GM12878 (cell line): ENCODE measurements around the gene PAXX. TPM values are rescaled to one million over a fixed set of nuclear protein-coding genes. Genes with fewer than 3 reads are reported as not detected.

Experiments
- ATAC-seq: fragments of 200-7000 bp; cut with Tn5 transposase; 3 replicates; pipeline ENCODE4 v1.9.1; 2020; ENCODE audit warnings: mild to moderate bottlenecking, moderate library complexity
- BruUV-seq: library from RNA; stranded (reverse); fragments of 400-500 nt; replicated peaks from 2 replicates; lab custom pipeline; 2021; lab: Mats Ljungman, UMichigan
- CTCF ChIA-PET: fragments of 300-600 bp; sonication (Branson Sonifier 250); formaldehyde crosslinking; extraction: SDS; loops from one replicate; lab custom pipeline; 2021; ENCODE audit warnings: inconsistent platforms; lab: Yijun Ruan, JAX
- POLR2A ChIA-PET: fragments of 350-600 bp; formaldehyde crosslinking; extraction: SDS; loops from one replicate; lab custom pipeline; 2021; ENCODE audit warnings: inconsistent platforms; lab: Charles Lee
- RAD21 ChIA-PET: fragments of 300-600 bp; sonication (Branson Sonifier 250); formaldehyde crosslinking; loops from one replicate; lab custom pipeline; 2023; ENCODE audit warnings: antibody characterized with exemption; ENCODE audit not compliant: unreplicated experiment; lab: Charles Lee
- SMC1A ChIA-PET: fragments of 300-600 bp; sonication (Branson Sonifier 250); formaldehyde crosslinking; loops from one replicate; lab custom pipeline; 2023; ENCODE audit not compliant: unreplicated experiment, uncharacterized antibody; lab: Charles Lee
- DNase-seq: peaks from one replicate; pipeline ENCODE4 v3.0.0-alpha.2; 2011; ENCODE audit warnings: low read depth, low spot score
- FAIRE-seq: peaks from 3 replicates; lab custom pipeline; 2011; peaks lifted over from hg19 to GRCh38; lab: Jason Lieb, UNC
- H2AFZ ChIP-seq: 2 replicates; pipeline ENCODE4 v1.6.0; 2011; ENCODE audit warnings: low read depth, low read length, control low read depth; ENCODE audit not compliant: control insufficient read depth
- H3K27ac ChIP-seq: 2 replicates; pipeline ENCODE4 v1.5.1; 2011; ENCODE audit warnings: control low read depth; ENCODE audit not compliant: control insufficient read depth, insufficient read depth
- H3K27me3 ChIP-seq, 2 experiments: replicated peaks in 1 of 2; 2 replicates each; pipeline versions ENCODE4 v1.6.0 to v1.6.1; 2011; ENCODE audit warnings: low read length in 1 of 2; ENCODE audit not compliant: control insufficient read depth in 2 of 2, insufficient read depth in 2 of 2
- H3K36me3 ChIP-seq, 2 experiments: 2 replicates each; pipeline ENCODE4 v1.5.1; 2011; ENCODE audit warnings: low read length in 1 of 2; ENCODE audit not compliant: control insufficient read depth in 2 of 2, insufficient read depth in 2 of 2
- H3K4me1 ChIP-seq: 2 replicates; pipeline ENCODE4 v1.6.1; 2011; ENCODE audit warnings: mild to moderate bottlenecking, low read length, moderate library complexity, mixed read lengths; ENCODE audit not compliant: control insufficient read depth, insufficient read depth
- H3K4me2 ChIP-seq: 2 replicates; pipeline ENCODE4 v1.6.0; 2011; ENCODE audit warnings: control low read depth; ENCODE audit not compliant: control insufficient read depth, insufficient read depth
- H3K4me3 ChIP-seq: fragments of 200-600 bp; sonication (generic); 2 replicates; pipeline ENCODE4 v1.5.1; 2016
- H3K79me2 ChIP-seq: 2 replicates; pipeline ENCODE4 v1.6.0; 2011; ENCODE audit warnings: low read length; ENCODE audit not compliant: control insufficient read depth, insufficient read depth
- H3K9ac ChIP-seq: 2 replicates; pipeline ENCODE4 v1.8.0; 2011; ENCODE audit warnings: low read length, control low read depth, mixed read lengths; ENCODE audit not compliant: control insufficient read depth, insufficient read depth
- H3K9me3 ChIP-seq: replicated peaks from 3 replicates; pipeline ENCODE4 v1.5.1; 2011; ENCODE audit warnings: mild to moderate bottlenecking, low read length; ENCODE audit not compliant: control insufficient read depth, insufficient read depth
- H4K20me1 ChIP-seq: 2 replicates; pipeline ENCODE4 v1.6.0; 2011; ENCODE audit not compliant: control insufficient read depth, insufficient read depth
- BACH1 ChIP-seq: fragments of 450-650 bp; IDR thresholded peaks from 2 replicates; pipeline ENCODE4 v1.6.1; 2017; ENCODE audit warnings: mild to moderate bottlenecking, borderline replicate concordance
- DPF2 ChIP-seq: fragments of 450-650 bp; IDR thresholded peaks from 2 replicates; pipeline ENCODE4 v1.6.1; 2017; ENCODE audit warnings: mild to moderate bottlenecking
- NBN ChIP-seq: fragments of 450-650 bp; IDR thresholded peaks from 2 replicates; pipeline ENCODE4 v1.6.1; 2016
- NR2C2 ChIP-seq: IDR thresholded peaks from 2 replicates; pipeline ENCODE4 v1.6.1; 2011; ENCODE audit warnings: borderline replicate concordance, low read depth; ENCODE audit not compliant: control insufficient read depth, insufficient read length
- NR2F1 ChIP-seq: fragments of 450-650 bp; conservative IDR thresholded peaks from 2 replicates; pipeline ENCODE4 v1.6.1; 2017; ENCODE audit warnings: mild to moderate bottlenecking
- PKNOX1 ChIP-seq: fragments of 450-650 bp; IDR thresholded peaks from 2 replicates; pipeline ENCODE4 v1.6.1; 2016; ENCODE audit warnings: mild to moderate bottlenecking
- RAD51 ChIP-seq: fragments of 450-650 bp; IDR thresholded peaks from 2 replicates; pipeline ENCODE4 v1.6.1; 2016; ENCODE audit warnings: moderate library complexity, mild to moderate bottlenecking, inconsistent platforms
- USF1 ChIP-seq: IDR thresholded peaks from 2 replicates; pipeline ENCODE4 v1.6.1; 2011; ENCODE audit warnings: borderline replicate concordance, low read depth, mild to moderate bottlenecking, moderate library complexity, mixed read lengths, low read length; ENCODE audit not compliant: insufficient read depth; ENCODE audit errors: extremely low read length
- WGBS: methylation state at CpG from one replicate; pipeline ENCODE4 v1.1.6; 2016; ENCODE audit warnings: low lambda C conversion rate; ENCODE audit not compliant: insufficient replicate concordance, insufficient coverage; ENCODE audit errors: missing lambda C conversion rate; 5-methylcytosine and 5-hydroxymethylcytosine counted together
- in situ Hi-C: fragments of 300-500 bp; cut with MboI; formaldehyde crosslinking; loops from 9 replicates; pipeline ENCODE4 v1.14.3; 2018; ENCODE audit warnings: mixed read lengths
- intact Hi-C: fragments of 100-400 bp; cut with micrococcal nuclease; formaldehyde crosslinking; loops from one replicate; pipeline ENCODE4 v1.14.2; 2022; ENCODE audit not compliant: unreplicated experiment
- polyA plus RNA-seq, 11 experiments: library from polyadenylated mRNA; depleted of rRNA in 4 of 11; unstranded in 6 of 11; stranded (reverse) in 5 of 11; fragments of >200 nt; fragmentation: Nextera tagmentation in 4 of 11; fragmentation: Illumina TruSeq in 1 of 11; extraction: Ambion mirVana in 4 of 11; extraction: Trizol in 1 of 11; gene quantifications; 1 replicate in 1 of 11; 2 replicates in 10 of 11; pipeline versions ENCODE4 v1.2.1 to v1.2.3, GENCODE V29; 2011 to 2016; ENCODE audit warnings: inconsistent platforms in 2 of 11, missing spikeins in 2 of 11, low read depth in 1 of 11
- total RNA-seq, 4 experiments: library from RNA; depleted of rRNA in 3 of 4; stranded (reverse); fragments of >200 nt in 3 of 4; fragmentation: Illumina TruSeq in 1 of 4; extraction: Trizol in 1 of 4; gene quantifications; 2 replicates each; pipeline versions ENCODE4 v1.2.1 to v1.2.3, GENCODE V29; 2013 to 2021

The PAXX gene
- total and polyA plus RNA-seq, 10 of the 15 experiments (the other 5 are each of a cell fraction or from before 2014, with no cell fraction given): 0.18 to 60.6 (median 29.5) TPM

DNA sequence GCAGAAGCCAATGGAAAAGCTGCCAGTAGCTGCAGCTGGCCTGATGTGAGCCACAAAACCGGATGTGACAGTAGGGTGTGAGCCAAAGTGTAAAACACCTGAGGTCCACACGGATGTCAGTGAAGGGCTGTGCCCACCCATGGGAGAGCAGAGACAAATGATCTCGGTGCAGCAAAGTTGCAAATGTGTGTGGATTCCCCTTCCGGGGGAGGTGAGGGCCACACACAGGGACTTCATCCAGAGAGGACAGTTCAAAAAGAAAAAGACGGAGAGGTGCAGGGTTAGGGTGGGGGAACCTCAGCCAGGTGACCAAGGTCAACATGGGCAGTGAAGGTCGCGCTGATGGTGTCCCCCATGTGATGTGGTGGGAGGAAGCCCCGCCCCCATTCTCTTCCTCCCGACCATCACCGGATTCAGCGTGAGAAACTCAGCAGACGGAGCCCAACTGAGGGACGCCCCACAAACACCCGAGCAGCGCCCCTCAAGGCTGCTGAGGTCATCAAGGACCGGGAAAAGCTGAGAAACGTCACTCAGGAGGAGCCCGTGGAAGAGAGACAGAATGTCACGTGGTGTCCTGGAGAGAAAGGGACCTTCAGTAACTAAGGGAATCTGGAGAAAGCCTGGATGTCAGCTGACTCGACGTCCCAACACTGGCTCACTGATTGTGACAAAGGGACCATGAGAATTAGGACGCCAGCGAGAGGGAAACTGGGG, 26.3 kb upstream of the PAXX start:
- Histone ChIP-seq H3K9me3 (no peaks in the 10 kb centered on the region), H3K27me3 (no peaks in the 10 kb centered on the region), H3K36me3 (no peaks in the 10 kb centered on the region), H3K4me1 (peaks cover 7% of the 10 kb centered on the region), H4K20me1 (no peaks in the 10 kb centered on the region; the same call in 1 of the 2 replicates), H3K4me2 (peak overlapping the region; percentile 68; the same call in 1 of the 2 replicates), H3K4me3 (no peak overlapping the region), H3K79me2 (no peaks in the 10 kb centered on the region), H3K9ac (no peak overlapping the region), H2AFZ (peak overlapping the region; percentile 29; the same call in 1 of the 2 replicates), H3K27ac (no peak overlapping the region)
- BruUV-seq: no TSS peak
- DNase-seq: no peak
- 22% methylated on average over 23 of the region's 23 CpGs for WGBS
- RAD21 ChIA-PET: interaction anchor here (1.7 to 2.4 kb wide), 2 partner anchors 18 to 34 kb away, joined by 7 to 10 read pairs; no protein-coding TSS in a partner anchor
- CTCF ChIA-PET: interaction anchor here (0.6 kb wide), 1 partner anchor 105 kb away, joined by 3 read pairs; no protein-coding TSS in a partner anchor
- TF ChIP-seq PKNOX1: peak; percentile 34; the same call in 1 of the 2 replicates
- TF ChIP-seq NR2F1: peak; percentile 66; the same call in 1 of the 2 replicates
- 0 out of 2 replicates have a peak, but pooled peaks have one; percentile 25 for TF ChIP-seq NBN
- TF ChIP-seq NR2C2: no peak
- peak; percentile 19 for TF ChIP-seq USF1
- TF ChIP-seq DPF2: 0 out of 2 replicates have a peak, but pooled peaks have one; percentile 22
- TF ChIP-seq BACH1: no peak
- TF ChIP-seq RAD51: peak; percentile 84
- ATAC-seq: peak; percentile 78
- in situ Hi-C loops (no loop called here), intact Hi-C loops (no loop called here)
- POLR2A ChIA-PET: interaction anchor here (0.6 to 0.7 kb wide), 3 partner anchors 27 to 140 kb away, joined by 3 to 4 read pairs (median 4); no protein-coding TSS in a partner anchor
- no peak for FAIRE-seq
- SMC1A ChIA-PET: interaction anchor here (1.0 to 1.1 kb wide), 3 partner anchors 13 to 26 kb away, joined by 3 read pairs; partner anchors contain the start of gene PAXX
